T47D (cell line): ENCODE measurements around the gene ARV1.
A peak's percentile ranks its signal among the peaks of the same experiment; 100 is the strongest.
"Not testable (repeated sequence)": the region's sequence is repeated elsewhere in the genome, so short reads cannot be mapped to it uniquely, and the experiment has no call there.

Experiments used
- DNase-seq, 2 experiments: peaks; one replicate each; pipeline versions ENCODE4 v3.0.0 to v3.0.0-alpha.2; 2011 to 2012; ENCODE audit warnings: low read depth in 1 of 2, low spot score in 1 of 2
- JUND ChIP-seq: IDR thresholded peaks from 2 replicates; pipeline ENCODE4 v1.6.1; 2012; ENCODE audit warnings: low read depth
- in situ Hi-C: cut with HindIII; loops from 2 replicates; pipeline ENCODE4 v1.10.0; 2016; ENCODE audit warnings: low sequenced_read_pairs, low pct_unique_long_range_greater_than_20kb

The ARV1 gene

DNA sequence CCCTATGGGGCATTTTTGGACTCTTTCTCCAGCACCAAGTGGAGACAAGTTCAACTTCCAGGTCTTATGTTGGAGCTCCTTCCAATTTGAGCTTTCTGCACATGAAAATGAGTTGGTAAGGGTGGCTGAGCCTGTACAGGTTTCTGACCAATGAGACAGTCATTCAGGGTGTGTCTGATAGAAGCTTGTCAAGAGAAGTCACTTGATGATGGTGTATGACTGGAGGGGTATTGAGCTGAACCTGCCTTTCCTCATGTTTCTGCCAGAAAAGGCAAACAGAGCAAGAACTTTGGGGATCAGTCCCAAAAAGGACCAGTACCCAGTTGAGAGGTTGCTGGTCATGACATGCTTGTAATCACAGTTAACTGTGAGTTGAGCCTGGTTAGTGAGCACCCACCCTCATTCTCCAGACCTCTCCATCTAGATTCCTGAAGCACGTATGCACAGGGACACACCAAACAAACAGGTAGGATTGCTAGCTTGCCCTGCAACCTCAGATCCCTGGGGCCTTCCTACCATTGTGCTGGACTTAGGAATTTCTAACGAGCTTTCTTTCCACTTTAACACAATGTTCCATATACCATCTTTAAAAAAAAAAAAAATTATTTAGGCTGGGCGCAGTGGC, 34.6 kb downstream of the ARV1 start:
- in situ Hi-C loops: no loop called here
- peak in 1 of 2 experiments; percentile 40 for DNase-seq
- no peak for TF ChIP-seq JUND

DNA sequence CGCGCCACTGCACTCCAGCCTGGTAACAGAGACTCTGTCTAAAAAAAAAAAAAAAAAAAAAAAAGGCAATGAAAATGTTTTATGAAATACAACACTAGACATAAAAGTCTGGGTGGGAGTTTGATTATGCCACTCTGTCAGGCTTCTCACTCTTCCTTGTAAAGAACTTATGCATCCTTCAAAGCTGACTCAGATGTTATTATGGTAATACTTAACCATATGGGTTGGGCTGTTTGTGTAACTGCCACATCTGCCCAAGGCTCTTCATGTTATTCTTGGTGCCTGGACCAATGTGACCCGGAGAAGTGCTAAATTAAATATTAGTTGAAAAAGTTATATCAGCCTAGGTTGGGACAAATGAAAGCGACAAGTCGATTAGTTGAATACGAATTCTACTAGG, 37.3 kb downstream of the ARV1 start:
- TF ChIP-seq JUND: no peak
- in situ Hi-C loops: no loop called here

GRCh38 chr1:231016966-231017365, 38.1 kb downstream of the ARV1 start:
- DNase-seq: no peak
- in situ Hi-C loops: no loop called here
- TF ChIP-seq JUND: no peak

More for the DNA sequence above, 37.3 kb downstream of the ARV1 start:
- DNase-seq: no peak

GRCh38 chr1:231019711-231020110, 40.8 kb downstream of the ARV1 start:
- no peak for TF ChIP-seq JUND
- in situ Hi-C loops: no loop called here
- no peak for DNase-seq

GRCh38 chr1:231020139-231020601, 41.3 kb downstream of the ARV1 start:
- TF ChIP-seq JUND: no peak
- in situ Hi-C loops: no loop called here
- no peak for DNase-seq

GRCh38 chr1:231020816-231021215, 41.9 kb downstream of the ARV1 start:
- in situ Hi-C loops: no loop called here
- no peak for DNase-seq
- TF ChIP-seq JUND: no peak

GRCh38 chr1:231021540-231022031, 42.7 kb downstream of the ARV1 start:
- in situ Hi-C loops: no loop called here
- no peak for DNase-seq
- no peak for TF ChIP-seq JUND

DNA sequence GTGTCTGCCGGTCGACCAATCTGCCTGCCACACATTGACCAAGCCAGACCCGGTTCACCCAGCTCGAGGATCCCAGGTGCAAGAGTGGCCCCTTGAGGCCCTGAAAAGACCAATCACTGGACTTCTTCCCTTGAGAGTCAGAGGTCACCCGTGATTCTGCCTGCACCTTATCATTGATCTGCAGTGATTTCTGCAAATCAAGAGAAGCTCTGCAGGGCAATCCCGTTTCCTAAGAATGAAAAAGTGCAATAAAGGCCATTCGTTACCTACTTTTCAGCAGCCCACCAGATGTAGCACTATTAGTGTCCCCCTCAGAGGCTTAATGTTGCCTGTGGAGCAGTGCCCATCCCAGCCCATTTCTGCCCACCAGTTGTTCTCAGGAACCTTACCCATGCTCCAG, 43.6 kb downstream of the ARV1 start:
- in situ Hi-C loops, DNase-seq: not testable (repeated sequence)

- DNase-seq: no peak
- in situ Hi-C loops: no loop called here
- TF ChIP-seq JUND: no peak
Observed at GRCh38 chr1:231023150-231023549, 44.3 kb downstream of the ARV1 start.

DNA sequence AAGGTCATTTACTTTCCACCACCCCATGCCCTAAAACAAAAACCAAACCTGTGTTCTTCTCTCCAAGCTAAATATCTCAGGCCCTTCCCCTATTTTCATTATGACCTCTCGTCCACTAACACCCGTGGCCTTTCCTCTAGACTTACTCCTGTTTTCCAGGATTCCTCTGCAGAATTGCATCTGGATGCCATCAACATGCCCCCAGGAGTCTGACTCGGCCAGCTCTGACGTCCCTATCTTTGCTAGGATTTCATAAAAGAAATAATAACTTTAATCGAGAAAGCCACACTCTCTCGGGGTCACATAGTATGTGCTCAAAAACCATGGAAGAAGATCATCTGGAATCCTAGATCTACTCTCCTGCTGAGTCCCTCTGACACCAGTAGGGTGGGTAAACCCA, 47.7 kb downstream of the ARV1 start:
- TF ChIP-seq JUND: no peak
- in situ Hi-C loops: no loop called here
- DNase-seq: no peak

GRCh38 chr1:231027136-231027925, 48.4 kb downstream of the ARV1 start:
- TF ChIP-seq JUND: no peak

DNA sequence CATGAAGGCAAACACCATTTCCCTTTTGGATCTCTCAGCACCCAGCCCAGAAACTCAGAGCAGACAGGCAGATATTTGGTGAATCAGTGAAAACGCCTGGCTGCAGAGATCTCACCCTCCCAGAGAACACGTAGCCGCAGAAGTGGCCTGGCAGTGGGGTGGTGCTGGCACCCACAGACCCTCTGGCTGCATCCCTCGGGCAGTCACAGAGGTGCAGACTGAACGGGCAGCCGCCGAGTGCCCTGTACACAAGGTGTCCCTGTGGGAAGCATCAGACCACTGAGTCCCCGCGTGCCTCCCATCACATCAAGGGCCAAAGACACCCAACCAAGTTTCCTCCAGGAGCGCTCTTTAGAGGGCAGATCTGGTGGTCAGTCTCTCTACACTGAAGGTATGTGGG, 49.1 kb downstream of the ARV1 start:
- in situ Hi-C loops: no loop called here
- DNase-seq: no peak
- no peak for TF ChIP-seq JUND

More at GRCh38 chr1:231027136-231027925, 48.4 kb downstream of the ARV1 start:
- in situ Hi-C loops: no loop called here
- DNase-seq: no peak

- DNase-seq: no peak
- no peak for TF ChIP-seq JUND
- in situ Hi-C loops: no loop called here
Observed at GRCh38 chr1:231028682-231029081, 49.8 kb downstream of the ARV1 start.

GRCh38 chr1:231029247-231029646, 50.4 kb downstream of the ARV1 start:
- DNase-seq, in situ Hi-C loops: not testable (repeated sequence)
